Measurements from ENCODE around the gene CASP8AP2. TPM values are rescaled to one million over a fixed set of nuclear protein-coding genes. Genes with fewer than 3 reads are reported as not detected.
"Not testable (repeated sequence)": the region's sequence is repeated elsewhere in the genome, so short reads cannot be mapped to it uniquely, and the experiment has no call there.

The CASP8AP2 gene
- polyA plus RNA-seq, 3 donors: 23.0 to 29.1 (median 26.1) TPM

DNA sequence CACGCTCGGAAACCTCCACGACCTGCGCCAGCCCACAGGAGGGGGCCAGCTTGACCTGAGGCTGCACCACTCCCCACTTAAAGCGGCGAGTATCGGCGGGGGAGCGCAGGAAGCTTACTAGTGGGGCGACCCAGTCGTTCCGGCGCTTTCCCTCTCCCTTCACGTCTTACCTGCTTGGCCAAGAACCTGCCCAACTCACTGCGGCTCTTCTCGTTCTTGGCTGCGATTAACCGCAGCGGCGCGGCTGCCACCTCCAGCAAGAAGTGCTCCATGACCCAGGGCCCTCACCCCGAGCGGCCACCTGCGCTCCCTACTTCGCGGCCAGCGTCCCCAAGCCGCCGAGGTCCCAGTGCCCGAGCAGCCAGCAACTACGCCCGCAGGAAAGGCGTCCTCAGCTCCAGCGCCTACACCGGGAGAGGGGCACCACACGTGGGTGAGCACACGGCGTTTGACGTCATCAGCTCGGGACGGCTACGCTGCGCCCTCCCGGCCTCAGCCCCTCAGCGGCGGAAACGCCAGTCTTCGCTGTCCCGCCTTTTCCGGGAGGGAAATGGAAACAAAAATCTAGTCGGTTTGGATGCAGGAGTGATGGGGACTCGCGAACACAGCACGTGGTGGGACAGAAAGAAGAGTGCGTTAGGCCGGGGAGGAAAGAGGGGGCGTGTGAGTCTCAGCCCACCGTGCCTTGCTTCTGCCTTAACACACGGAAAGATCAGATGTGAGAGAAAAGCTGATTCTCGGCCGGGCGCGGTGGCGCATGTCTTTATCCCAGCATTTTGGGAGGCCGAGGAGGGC, 10.1 kb upstream of the CASP8AP2 start, which contains the start of gene MDN1:
Gene MDN1 (minus strand): TSS at position 459 of the 795 bp plus-strand sequence. CDS start 187 bp downstream, at position 272.
- peak; percentile 84 to 92 (median 89) for DNase-seq (ENCODE audit: low read depth in 3 of 3, low spot score in 2 of 3)

DNA sequence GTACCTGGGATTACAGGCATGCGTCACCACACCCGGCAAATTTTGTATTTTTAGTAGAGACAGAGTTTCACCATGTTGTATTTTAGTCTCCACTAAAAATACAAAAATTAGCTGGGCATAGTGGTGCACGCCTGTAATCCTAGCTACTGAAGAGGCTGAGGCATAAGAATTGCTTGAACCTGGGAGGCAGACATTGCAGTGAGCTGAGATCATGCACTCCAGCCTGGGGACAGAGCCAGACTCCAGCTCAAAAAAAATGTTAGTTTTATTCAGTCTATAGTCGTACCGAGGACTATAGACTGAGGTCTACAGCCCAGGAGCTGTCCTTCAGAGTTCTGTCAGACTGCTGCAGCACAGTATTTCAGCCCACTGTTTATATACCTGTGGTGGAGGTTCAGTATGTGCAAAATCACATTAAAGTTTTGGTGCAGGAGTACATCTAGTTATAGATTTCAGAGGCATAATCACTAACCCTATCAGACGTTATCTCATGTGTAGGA, 3.6 kb upstream of the CASP8AP2 start:
- no peak for DNase-seq (ENCODE audit: low read depth in 3 of 3, low spot score in 2 of 3)

DNA sequence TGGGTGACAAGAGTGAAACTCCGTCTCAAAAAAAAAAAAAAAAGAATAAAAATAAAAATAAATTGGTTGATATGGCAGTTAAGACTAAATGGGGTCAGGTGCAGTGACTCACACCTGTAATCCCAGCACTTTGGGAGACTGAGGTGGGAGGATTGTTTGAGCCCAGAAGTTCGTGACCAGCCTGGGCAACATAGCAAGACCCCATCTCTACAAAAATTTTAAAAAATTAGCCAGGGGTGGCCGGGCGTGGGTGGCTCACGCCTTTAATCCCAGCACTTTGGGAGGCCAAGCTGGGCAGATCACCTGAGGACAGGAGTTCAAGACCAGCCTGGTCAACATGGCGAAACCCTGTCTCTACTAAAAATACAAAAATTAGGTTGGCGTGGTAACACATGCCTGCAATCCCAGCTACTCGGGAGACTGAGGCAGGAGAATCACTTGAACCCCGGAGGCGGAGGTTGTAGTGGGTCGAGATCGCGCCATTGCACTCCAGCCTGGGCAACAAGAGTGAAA, 1.1 kb upstream of the CASP8AP2 start:
- DNase-seq (ENCODE audit: low read depth in 3 of 3, low spot score in 2 of 3): not testable (repeated sequence)

DNA sequence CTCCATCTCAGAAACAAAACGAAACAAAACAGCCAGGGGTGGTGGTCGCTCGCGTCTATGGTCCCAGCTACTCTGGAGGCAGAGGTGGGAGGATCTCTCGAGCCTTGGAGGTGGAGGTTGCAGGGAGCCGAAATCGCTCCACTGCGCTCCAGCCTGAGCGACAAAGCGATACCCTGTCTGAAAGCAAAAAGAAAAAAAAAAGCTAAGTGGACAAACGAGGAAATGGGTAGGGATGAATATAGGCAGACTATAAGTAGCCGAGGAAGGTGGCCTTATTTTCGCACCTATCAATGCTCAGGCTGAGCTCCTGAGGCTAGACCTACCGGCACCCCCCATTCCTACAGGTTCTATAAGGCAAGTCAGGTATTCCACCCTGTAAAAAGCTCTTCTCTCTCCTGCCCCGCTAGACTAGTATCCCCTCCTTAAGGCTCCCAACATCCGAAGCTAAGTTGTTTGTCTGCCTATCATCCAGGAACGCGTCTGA, 650 bp upstream of the CASP8AP2 start:
- no peak for DNase-seq (ENCODE audit: low read depth in 3 of 3, low spot score in 2 of 3)

DNA sequence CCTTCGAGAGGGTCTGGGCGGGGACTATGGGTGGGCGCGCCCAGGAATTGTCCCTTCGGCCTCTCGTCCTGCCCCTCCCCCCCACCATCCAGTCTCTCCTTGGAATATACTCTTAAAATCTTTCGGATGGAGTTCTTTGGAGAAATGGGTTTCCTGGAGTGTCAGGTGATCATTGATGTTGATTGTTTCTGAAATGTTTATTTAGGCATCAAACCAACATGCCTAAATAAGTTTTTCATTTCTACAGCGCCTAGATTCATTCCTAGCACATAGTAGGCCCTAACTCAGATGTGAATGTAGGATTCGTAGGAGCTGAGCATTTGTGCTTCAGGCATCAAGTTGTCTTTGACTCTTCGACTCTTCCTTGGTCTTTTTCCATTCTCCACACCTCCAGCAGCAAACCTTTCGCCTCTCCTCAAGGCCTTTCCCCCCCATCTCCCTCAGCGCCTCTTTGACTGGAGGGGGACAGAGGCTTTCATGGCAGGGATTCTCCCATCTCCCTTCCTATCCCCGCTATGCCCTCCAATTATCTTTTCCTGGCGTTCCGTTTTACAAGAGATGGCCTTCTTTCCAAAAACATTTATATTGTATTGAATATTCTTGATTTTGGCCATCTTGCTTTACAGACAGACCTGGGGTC, 610 bp downstream of the CASP8AP2 start:
- no peak for DNase-seq (ENCODE audit: low read depth in 3 of 3, low spot score in 2 of 3)

DNA sequence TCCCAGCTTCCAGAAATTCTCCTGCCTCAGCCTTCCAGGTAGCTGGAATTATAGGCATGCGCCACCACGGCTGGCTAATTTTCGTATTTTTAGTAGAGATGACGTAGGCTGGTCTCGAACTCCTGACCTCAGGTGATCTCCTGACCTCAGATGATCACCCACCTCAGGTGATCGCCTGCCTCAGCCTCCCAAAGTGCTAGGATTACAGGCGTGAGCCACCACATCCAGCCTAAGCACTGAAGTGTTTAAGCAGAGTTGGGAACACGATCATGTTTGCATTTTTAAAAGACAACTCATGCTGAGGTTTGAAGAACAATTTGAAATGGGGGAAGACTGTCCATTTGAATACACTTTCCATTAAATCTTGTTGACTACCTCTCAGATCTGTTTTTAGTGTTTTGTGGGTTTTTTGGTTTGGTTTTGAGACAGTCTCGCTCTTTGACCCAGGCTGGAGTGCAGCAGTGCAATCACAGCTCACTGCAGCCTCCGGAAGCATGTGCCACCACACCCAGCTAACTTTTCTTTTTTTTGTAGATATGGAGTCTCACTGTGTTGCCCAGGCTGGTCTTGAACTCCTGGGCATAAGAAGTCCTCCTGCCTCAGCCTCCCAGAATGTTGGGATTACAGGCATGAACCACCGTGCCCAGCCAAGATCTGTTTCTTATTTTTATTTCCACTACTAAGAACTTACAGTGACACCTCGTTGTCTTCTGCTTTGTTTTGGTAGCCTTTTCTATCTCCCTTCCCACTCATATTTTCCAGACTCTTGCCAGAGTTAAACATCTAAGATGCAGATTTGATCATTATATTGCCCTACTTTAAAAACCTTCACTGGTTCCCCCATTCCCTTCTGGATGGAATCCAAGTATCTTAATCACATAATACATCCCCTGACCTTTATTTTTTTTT, 5.5 kb downstream of the CASP8AP2 start:
- no peak for DNase-seq (ENCODE audit: low read depth in 3 of 3, low spot score in 2 of 3)

DNA sequence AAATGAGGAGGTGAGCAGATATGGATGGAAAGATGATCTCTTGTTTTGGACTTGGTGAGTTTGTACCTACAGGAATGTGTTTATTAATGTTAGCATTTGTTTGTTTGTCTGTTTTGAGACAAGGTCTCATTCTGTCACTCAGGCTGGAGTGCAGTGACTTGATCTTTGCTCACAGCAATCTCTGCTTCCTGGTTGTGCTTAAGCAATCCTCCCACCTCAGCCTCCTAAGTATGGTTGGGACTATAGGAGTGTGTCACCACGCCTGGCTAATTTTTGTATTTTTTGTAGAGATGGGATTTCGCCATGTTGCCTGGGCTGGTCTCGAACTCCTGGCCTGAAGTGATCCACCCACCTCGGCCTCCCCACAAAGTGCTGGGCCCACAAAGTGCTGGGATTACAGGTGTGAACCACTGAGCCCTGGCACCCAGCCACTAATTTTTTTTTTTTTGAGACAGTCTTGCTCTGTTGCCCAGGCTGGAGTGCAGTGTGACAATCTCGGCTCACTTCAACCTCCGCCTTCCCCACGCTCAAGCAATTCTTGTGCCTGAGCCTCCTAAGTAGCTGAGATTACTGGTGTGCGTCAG, 7.1 kb downstream of the CASP8AP2 start:
- DNase-seq (ENCODE audit: low read depth in 3 of 3, low spot score in 2 of 3): no peak

DNA sequence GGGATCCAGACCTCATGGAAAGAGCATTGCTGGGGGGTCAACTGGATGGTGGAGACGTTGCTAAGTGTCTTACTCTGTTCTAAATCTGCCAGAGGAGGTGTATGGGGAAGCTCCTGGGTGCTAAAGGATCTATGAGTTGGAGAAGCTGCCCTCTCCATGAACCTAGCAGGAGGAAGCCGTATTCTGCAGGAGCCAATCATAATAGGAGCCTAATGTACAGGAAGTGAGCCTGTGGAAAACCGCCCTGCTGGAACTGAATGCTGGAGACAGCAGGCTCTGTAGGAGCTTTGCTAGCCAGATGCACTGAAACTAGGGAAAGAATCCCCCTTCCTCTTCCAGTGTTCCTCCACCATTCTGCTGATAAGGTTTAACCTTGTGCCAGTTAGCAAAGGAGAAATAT, 10.9 kb downstream of the CASP8AP2 start:
- DNase-seq (ENCODE audit: low read depth in 3 of 3, low spot score in 2 of 3): no peak

DNA sequence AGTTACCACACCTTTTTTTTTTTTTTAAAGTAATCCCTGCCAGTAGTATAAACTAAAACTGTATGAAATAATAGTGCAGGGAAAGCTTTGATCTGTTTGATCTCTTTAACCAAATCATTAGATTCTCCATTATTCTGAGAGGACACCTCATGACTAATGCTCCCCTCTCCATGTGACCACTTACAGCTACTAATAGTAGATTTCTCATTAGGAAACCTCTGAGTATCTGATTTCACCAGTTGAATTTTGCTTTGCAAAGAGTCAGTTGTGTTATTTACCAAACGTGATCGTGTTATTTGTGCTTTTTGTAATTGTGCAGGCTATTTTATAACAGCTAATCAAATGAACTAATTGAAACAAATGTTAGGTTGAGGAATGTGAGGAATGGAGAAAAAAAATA, 12.5 kb downstream of the CASP8AP2 start:
- DNase-seq (ENCODE audit: low read depth in 3 of 3, low spot score in 2 of 3): no peak

DNA sequence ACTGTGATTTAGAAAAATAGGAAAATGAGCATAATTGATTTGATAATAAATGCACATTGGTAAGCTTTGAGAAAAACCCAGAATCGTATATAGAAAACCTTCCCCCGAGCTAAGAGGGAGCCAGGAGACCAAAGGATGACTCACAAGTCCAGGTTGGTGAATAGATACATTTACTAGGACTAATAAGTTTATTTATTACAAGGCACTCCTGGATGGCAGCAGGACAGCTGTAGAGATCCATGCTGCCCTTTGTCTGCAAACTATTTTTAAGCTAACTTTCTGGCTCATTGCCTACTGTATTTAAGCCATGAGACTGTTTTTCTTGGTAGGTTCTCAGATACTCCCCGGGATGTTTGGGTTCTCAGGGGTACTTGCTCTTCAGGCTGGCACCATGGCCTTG, 13.4 kb downstream of the CASP8AP2 start:
- DNase-seq (ENCODE audit: low read depth in 3 of 3, low spot score in 2 of 3): no peak

DNA sequence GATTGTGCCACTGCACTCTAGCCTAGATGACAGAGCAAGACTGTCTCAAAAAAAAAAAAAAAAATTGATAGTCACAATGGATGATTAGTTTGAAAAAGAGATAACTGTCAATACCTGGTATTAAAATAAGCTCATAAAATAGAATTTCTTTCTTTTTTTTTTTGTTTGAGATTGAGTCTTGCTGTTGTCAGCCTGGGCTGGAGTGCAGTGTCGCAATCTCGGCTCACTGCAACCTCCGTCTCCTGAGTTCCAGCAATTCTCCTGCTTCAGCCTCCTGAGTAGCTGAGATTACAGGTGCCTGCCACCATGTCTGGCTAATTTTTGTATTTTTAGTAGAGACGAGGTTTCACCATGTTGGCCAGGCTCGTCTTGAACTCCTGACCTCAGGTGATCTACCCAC, 17.8 kb downstream of the CASP8AP2 start:
- DNase-seq (ENCODE audit: low read depth in 3 of 3, low spot score in 2 of 3): not testable (repeated sequence)

DNA sequence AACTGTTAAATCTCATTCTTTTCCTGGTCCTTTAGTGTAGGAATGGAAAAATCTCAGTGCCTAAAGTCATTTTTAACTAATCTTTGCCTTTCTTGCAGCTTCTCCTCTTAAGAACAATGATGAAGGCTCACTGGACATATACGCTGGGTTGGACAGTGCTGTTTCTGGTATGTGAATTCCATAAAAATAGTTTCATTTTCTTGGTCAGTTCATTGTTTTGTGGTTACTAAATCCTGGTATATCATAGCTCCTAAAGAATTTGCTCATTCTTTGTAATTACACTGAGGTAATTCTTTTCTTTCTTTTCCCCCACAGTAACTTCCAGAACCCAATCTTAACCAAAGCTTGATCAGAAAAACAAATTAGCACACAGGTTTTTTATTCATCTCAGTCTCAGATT, 23.4 kb downstream of the CASP8AP2 start:
- no peak for DNase-seq (ENCODE audit: low read depth in 3 of 3, low spot score in 2 of 3)

DNA sequence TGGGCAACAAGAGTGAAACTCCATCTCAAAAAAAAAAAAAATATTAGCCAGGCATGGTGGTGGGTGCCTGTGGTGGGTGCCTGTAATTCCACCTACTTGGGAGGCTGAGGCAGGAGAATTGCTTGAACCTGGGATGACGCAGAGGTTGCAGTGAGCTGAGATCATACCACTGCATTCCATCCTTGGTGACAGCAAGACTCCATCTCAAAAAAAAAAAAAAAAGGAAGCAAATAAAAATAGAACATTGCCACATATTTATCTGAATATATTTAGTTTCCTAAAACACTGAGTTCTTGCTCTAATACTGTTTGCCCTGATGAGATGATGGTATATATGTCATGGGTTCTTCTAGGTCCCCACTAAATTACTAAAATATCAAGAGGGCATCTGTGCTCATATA, 28.4 kb downstream of the CASP8AP2 start:
- DNase-seq (ENCODE audit: low read depth in 3 of 3, low spot score in 2 of 3): no peak

DNA sequence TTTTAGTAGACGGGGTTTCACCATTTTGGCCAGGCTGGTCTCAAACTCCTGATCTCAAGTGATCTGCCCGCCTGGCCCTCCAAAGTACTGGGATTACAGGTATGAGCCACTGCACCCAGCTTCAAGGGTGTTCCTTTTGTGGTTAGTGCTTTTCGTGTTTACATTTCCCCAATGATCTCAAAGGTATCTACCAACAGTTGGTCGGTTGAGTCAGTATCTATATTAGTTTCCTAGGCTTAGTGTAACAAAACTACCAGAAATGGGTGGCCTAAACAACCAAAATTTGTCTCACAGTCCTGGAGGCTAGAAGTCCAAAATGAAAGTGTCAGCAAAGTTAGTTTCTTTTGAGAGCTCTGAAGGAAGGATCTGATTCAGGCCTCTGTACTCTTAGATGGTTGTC, 30.1 kb downstream of the CASP8AP2 start:
- no peak for DNase-seq (ENCODE audit: low read depth in 3 of 3, low spot score in 2 of 3)

DNA sequence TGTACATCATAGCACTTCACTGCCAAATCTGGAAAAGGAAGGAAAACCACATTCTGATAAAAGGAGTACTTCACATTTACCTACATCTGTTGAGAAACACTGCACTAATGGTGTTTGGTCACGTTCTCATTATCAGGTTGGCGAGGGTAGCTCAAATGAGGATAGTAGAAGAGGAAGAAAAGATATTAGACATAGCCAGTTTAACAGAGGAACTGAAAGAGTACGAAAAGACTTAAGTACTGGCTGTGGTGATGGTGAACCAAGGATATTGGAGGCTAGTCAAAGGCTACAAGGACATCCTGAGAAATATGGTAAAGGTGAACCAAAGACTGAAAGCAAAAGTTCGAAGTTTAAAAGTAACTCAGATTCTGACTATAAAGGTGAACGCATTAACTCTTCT, 32.6 kb downstream of the CASP8AP2 start:
- no peak for DNase-seq (ENCODE audit: low read depth in 3 of 3, low spot score in 2 of 3)

DNA sequence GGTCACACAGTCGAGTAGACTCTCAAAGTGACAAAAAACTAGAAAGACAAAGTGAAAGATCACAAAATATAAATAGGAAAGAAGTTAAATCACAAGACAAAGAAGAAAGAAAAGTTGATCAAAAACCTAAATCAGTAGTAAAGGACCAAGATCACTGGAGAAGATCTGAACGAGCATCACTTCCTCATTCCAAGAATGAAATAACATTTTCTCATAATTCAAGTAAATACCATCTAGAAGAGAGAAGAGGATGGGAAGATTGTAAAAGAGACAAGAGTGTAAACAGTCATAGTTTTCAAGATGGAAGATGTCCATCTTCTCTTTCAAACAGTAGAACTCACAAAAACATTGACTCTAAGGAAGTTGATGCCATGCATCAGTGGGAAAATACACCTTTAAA, 33.0 kb downstream of the CASP8AP2 start:
- DNase-seq (ENCODE audit: low read depth in 3 of 3, low spot score in 2 of 3): no peak

DNA sequence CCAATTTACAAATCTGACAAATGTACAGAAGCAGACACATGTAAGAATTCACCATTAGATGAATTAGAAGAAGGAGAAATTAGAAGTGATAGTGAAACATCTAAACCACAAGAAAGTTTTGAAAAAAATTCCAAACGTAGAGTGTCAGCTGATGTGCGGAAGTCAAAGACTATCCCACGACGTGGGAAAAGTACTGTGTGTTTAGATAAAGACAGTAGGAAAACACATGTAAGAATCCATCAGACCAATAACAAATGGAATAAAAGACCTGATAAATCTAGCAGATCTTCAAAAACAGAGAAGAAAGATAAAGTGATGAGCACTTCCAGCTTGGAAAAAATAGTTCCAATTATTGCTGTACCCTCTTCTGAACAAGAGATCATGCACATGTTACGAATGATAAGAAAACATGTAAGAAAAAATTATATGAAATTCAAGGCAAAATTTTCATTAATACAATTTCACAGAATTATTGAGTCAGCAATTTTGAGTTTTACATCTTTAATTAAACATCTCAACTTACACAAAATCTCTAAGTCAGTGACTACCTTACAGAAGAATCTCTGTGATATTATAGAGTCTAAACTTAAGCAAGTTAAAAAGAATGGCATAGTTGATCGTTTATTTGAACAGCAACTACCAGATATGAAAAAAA, 36.5 kb downstream of the CASP8AP2 start:
- no peak for DNase-seq (ENCODE audit: low read depth in 3 of 3, low spot score in 2 of 3)

DNA sequence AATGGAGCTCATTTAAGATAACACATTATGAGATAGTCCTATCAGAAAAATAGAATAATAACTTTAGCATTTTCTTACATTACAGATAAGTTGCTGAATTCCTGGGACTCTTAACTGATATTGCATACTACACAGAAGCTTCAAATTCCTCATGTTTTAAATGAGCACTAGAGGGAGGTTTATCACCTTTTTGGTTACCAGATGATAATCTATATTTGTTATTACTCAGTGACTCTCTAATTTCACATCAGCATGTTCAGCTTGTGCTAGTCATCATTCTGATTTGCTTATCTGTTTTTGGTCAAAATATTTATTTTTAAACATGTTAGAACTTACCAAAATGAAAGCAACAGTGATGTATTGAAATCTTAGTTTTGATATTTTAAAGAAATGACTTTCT, 44.0 kb downstream of the CASP8AP2 start:
- no peak for DNase-seq (ENCODE audit: low read depth in 3 of 3, low spot score in 2 of 3)

DNA sequence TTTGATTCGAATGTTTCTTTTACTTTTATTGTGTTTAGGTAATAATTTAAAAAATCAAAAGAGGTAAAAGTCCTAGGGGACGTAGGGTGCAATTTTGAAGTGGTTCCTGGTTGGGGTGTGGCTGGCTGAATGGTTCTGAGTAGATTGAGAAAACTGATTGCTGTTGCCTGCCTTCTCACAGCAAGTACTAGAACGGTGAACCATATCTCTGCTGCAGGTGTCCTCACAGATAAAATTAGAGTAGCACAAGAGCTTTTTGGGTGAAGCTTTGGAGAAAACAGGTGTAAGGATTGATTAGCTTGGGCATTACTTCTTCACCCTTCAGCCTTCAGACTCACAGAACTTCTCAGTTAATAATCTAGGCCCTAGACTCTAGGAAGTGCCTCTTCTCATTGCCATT, 44.8 kb downstream of the CASP8AP2 start:
- DNase-seq (ENCODE audit: low read depth in 3 of 3, low spot score in 2 of 3): no peak

All from right renal cortex interstitium (tissue), 3 donors.